Glomerular visceral epithelial cell (primary cell): ENCODE results near the gene COA3.
A peak's percentile ranks its signal among the peaks of the same experiment; 100 is the strongest.
"Not testable (repeated sequence)": the region's sequence is repeated elsewhere in the genome, so short reads cannot be mapped to it uniquely, and the experiment has no call there.

Source experiments
- DNase-seq: peaks from one replicate; pipeline ENCODE4 v3.0.0-alpha.2; 2016; ENCODE audit errors: extremely low spot score

COA3 gene

GRCh38 chr17:42782166-42783061, 16.1 kb downstream of the COA3 start:
- no peak for DNase-seq

- DNase-seq: no peak
Measured at GRCh38 chr17:42781639-42782165, 16.8 kb downstream of the COA3 start.

GRCh38 chr17:42780851-42781638, 17.5 kb downstream of the COA3 start:
- DNase-seq: no peak

- DNase-seq: no peak
Measured at GRCh38 chr17:42779936-42780850, 18.3 kb downstream of the COA3 start, which contains the start of gene WNK4. Gene WNK4, plus strand, starts transcription at chr17:42780610. Its CDS starts 89 bp downstream, at chr17:42780699.

GRCh38 chr17:42779304-42779935, 19.1 kb downstream of the COA3 start:
- no peak for DNase-seq

- DNase-seq: no peak
Measured at GRCh38 chr17:42778570-42778969, 19.9 kb downstream of the COA3 start.

- peak; percentile 59 for DNase-seq
Measured at GRCh38 chr17:42775534-42776098, 22.9 kb downstream of the COA3 start.

GRCh38 chr17:42774066-42774745, 24.3 kb downstream of the COA3 start:
- DNase-seq: peak; percentile 62

- DNase-seq: peak; percentile 84
Measured at GRCh38 chr17:42773290-42774035, 25.0 kb downstream of the COA3 start, which contains the start of gene VPS25. Gene VPS25, plus strand, starts transcription at chr17:42773449. Its CDS starts 27 bp downstream, at chr17:42773476.

- DNase-seq: no peak
Measured at GRCh38 chr17:42772945-42773289, 25.6 kb downstream of the COA3 start.

GRCh38 chr17:42769964-42770363, 28.5 kb downstream of the COA3 start:
- not testable (repeated sequence) for DNase-seq

- DNase-seq: not testable (repeated sequence)
Measured at GRCh38 chr17:42768006-42768405, 30.5 kb downstream of the COA3 start.

GRCh38 chr17:42767512-42767911, 31.0 kb downstream of the COA3 start:
- DNase-seq: no peak

- DNase-seq: no peak
Measured at GRCh38 chr17:42766124-42766523, 32.4 kb downstream of the COA3 start.

- no peak for DNase-seq
Measured at GRCh38 chr17:42761638-42762037, 36.9 kb downstream of the COA3 start.

GRCh38 chr17:42760652-42761581, 37.6 kb downstream of the COA3 start, which contains the start of gene RAMP2:
Gene RAMP2, plus strand, starts transcription at chr17:42761227. Its CDS starts 35 bp downstream, at chr17:42761262.
- no peak for DNase-seq

- DNase-seq: no peak
Measured at GRCh38 chr17:42759982-42760651, 38.4 kb downstream of the COA3 start.
